ENCODE data around the gene MPC2. TPM values are rescaled to one million over a fixed set of nuclear protein-coding genes. Genes with fewer than 3 reads are reported as not detected.

MPC2 gene
- total RNA-seq, 1 experiment from 2014 or later, result 71.7 TPM

- ChIA-PET POLR2A (no interaction called here), CTCF (no interaction called here)
- intact Hi-C loops (cut with micrococcal nuclease; ENCODE audit: unreplicated experiment), result no loop called here
- no peak overlapping the region for H3K27ac ChIP-seq (ENCODE audit: low read length)
- H3K27me3 ChIP-seq (ENCODE audit: control insufficient read depth, insufficient read depth, low read length), result no peaks in the 10 kb centered on the region
- DNase-seq (ENCODE audit: low read depth, low spot score) (no peak), ATAC-seq (no peak)
- no TSS peak for BruUV-seq (replicated peaks)
- H3K9me3 ChIP-seq (ENCODE audit: control insufficient read depth, insufficient read depth, low read depth, low read length), result no peaks in the 10 kb centered on the region
- H3K36me3 ChIP-seq (ENCODE audit: control insufficient read depth, insufficient read depth, low read length), result no peaks in the 10 kb centered on the region
- in situ Hi-C loops (cut with HindIII; ENCODE audit: low pct_unique_long_range_greater_than_20kb, low sequenced_read_pairs), result no loop called here
- TF ChIP-seq TCF7L2 (IDR thresholded peaks at IDR 0.05; ENCODE audit: low read depth, low read length) (no peak), SIN3A (IDR thresholded peaks at IDR 0.05; ENCODE audit: borderline replicate concordance, insufficient read depth, low read depth, low read length) (no peak), CTCF (IDR thresholded peaks at IDR 0.05) (no peak), POLR2AphosphoS5 (IDR thresholded peaks at IDR 0.05; ENCODE audit: low read depth, low read length) (no peak), REST (IDR thresholded peaks at IDR 0.05; ENCODE audit: insufficient read depth in 1 of 2, low read depth in 2 of 2, low read length in 1 of 2) (no peak)
- no peak overlapping the region for H3K4me3 ChIP-seq (ENCODE audit: low read depth in 2 of 2, low read length in 2 of 2)
- no peaks in the 10 kb centered on the region for H3K4me1 ChIP-seq (ENCODE audit: control insufficient read depth, insufficient read depth, low read length)
Observed at GRCh38 chr1:167880580-167881021, 56.3 kb downstream of the MPC2 start.

- no TSS peak for BruUV-seq (replicated peaks)
Observed at GRCh38 chr1:167879508-167879907, 57.4 kb downstream of the MPC2 start.

More at GRCh38 chr1:167879508-167879907, 57.4 kb downstream of the MPC2 start:
- intact Hi-C loops (cut with micrococcal nuclease; ENCODE audit: unreplicated experiment) (no loop called here), in situ Hi-C loops (cut with HindIII; ENCODE audit: low pct_unique_long_range_greater_than_20kb, low sequenced_read_pairs) (no loop called here)
- ChIA-PET CTCF (no interaction called here), POLR2A (no interaction called here)
- ATAC-seq (no peak), DNase-seq (ENCODE audit: low read depth, low spot score) (no peak)
- TF ChIP-seq TCF7L2 (IDR thresholded peaks at IDR 0.05; ENCODE audit: low read depth, low read length), result no peak
- TF ChIP-seq REST (IDR thresholded peaks at IDR 0.05; ENCODE audit: insufficient read depth in 1 of 2, low read depth in 2 of 2, low read length in 1 of 2), result no peak
- TF ChIP-seq POLR2AphosphoS5 (IDR thresholded peaks at IDR 0.05; ENCODE audit: low read depth, low read length), result no peak
- no peak for TF ChIP-seq CTCF (IDR thresholded peaks at IDR 0.05)
- no peak for TF ChIP-seq SIN3A (IDR thresholded peaks at IDR 0.05; ENCODE audit: borderline replicate concordance, insufficient read depth, low read depth, low read length)
- no peaks in the 10 kb centered on the region for H3K27me3 ChIP-seq (ENCODE audit: control insufficient read depth, insufficient read depth, low read length)
- H3K4me3 ChIP-seq (ENCODE audit: low read depth in 2 of 2, low read length in 2 of 2), result no peak overlapping the region
- H3K4me1 ChIP-seq (ENCODE audit: control insufficient read depth, insufficient read depth, low read length), result no peaks in the 10 kb centered on the region
- no peak overlapping the region for H3K27ac ChIP-seq (ENCODE audit: low read length)
- no peaks in the 10 kb centered on the region for H3K36me3 ChIP-seq (ENCODE audit: control insufficient read depth, insufficient read depth, low read length)
- H3K9me3 ChIP-seq (ENCODE audit: control insufficient read depth, insufficient read depth, low read depth, low read length), result no peaks in the 10 kb centered on the region

Data from Panc1 (cell line).